OCI-LY1 (cell line): Measurements from ENCODE around the gene RHPN2.

Experiments
- H2AFZ ChIP-seq: fragments of 200-600 bp; sonication (generic), shearing (Covaris generic); 2 replicates; pipeline ENCODE4 v1.6.0; 2014; ENCODE audit warnings: antibody characterized with exemption, mild to moderate bottlenecking, low read length
- H3F3A ChIP-seq: fragments of 200-600 bp; sonication (generic), shearing (Covaris generic); 2 replicates; pipeline ENCODE4 v1.6.0; 2014; ENCODE audit warnings: mild to moderate bottlenecking, antibody characterized with exemption, low read length, moderate library complexity; ENCODE audit not compliant: insufficient read depth
- H3K27ac ChIP-seq: fragments of 200-600 bp; sonication (generic); 2 replicates; pipeline ENCODE4 v1.5.1; 2014; ENCODE audit warnings: low read length, mixed run types, mild to moderate bottlenecking, low read depth; ENCODE audit not compliant: poor library complexity, severe bottlenecking
- H3K27me3 ChIP-seq: fragments of 200-600 bp; sonication (generic); 2 replicates; pipeline ENCODE4 v1.6.0; 2014; ENCODE audit warnings: antibody characterized with exemption, mild to moderate bottlenecking, low read length, moderate library complexity; ENCODE audit not compliant: insufficient read depth
- H3K36me3 ChIP-seq: fragments of 200-600 bp; sonication (generic); 2 replicates; pipeline ENCODE4 v1.6.1; 2014; ENCODE audit warnings: mild to moderate bottlenecking, antibody characterized with exemption, low read length, moderate library complexity, mixed read lengths; ENCODE audit not compliant: insufficient read depth
- H3K4me1 ChIP-seq: fragments of 200-600 bp; sonication (generic); 2 replicates; pipeline ENCODE4 v1.5.1; 2014; ENCODE audit warnings: mild to moderate bottlenecking, low read length, moderate library complexity; ENCODE audit not compliant: insufficient read depth, severe bottlenecking
- H3K4me2 ChIP-seq: fragments of 200-600 bp; sonication (generic), shearing (Covaris generic); 2 replicates; pipeline ENCODE4 v1.6.1; 2014; ENCODE audit warnings: low read length
- H3K4me3 ChIP-seq: fragments of 200-600 bp; sonication (generic); 2 replicates; pipeline ENCODE4 v1.5.1; 2014; ENCODE audit warnings: low read length, low read depth, mild to moderate bottlenecking, mixed read lengths; ENCODE audit not compliant: poor library complexity, severe bottlenecking
- H3K79me2 ChIP-seq: fragments of 200-600 bp; shearing (Covaris generic); 2 replicates; pipeline ENCODE4 v1.6.1; 2016; ENCODE audit warnings: mixed run types, low read length, mixed read lengths; ENCODE audit not compliant: insufficient read depth
- H3K9ac ChIP-seq: fragments of 200-600 bp; sonication (generic), shearing (Covaris generic); 2 replicates; pipeline ENCODE4 v1.6.1; 2014; ENCODE audit warnings: mild to moderate bottlenecking, low read length, mixed read lengths
- H3K9me2 ChIP-seq: fragments of 200-600 bp; sonication (generic), shearing (Covaris generic); 2 replicates; pipeline ENCODE4 v1.6.1; 2014; ENCODE audit warnings: low read depth, mild to moderate bottlenecking, low read length, mixed read lengths
- H3K9me3 ChIP-seq: fragments of 200-600 bp; shearing (Covaris generic); 2 replicates; pipeline ENCODE4 v1.6.1; 2014; ENCODE audit warnings: low read length, mixed read lengths
- H4K20me1 ChIP-seq: fragments of 200-600 bp; sonication (generic), shearing (Covaris generic); 2 replicates; pipeline ENCODE4 v1.6.0; 2016; ENCODE audit warnings: mild to moderate bottlenecking, low read length; ENCODE audit not compliant: insufficient read depth
- EZH2 ChIP-seq: fragments of 200-600 bp; sonication (generic), shearing (Covaris generic); IDR thresholded peaks from 2 replicates; pipeline ENCODE4 v1.8.0; 2017; ENCODE audit warnings: borderline replicate concordance, mixed run types, mild to moderate bottlenecking, antibody characterized with exemption, low read length, moderate library complexity, mixed read lengths
- TF ChIP-seq, protein P1 (sequence below): fragments of 200-600 bp; sonication (generic), shearing (Covaris generic); IDR thresholded peaks from 2 replicates; pipeline ENCODE4 v1.5.1; 2017; ENCODE audit warnings: mild to moderate bottlenecking, antibody characterized with exemption, low read length, moderate library complexity, mixed read lengths

The RHPN2 gene

DNA sequence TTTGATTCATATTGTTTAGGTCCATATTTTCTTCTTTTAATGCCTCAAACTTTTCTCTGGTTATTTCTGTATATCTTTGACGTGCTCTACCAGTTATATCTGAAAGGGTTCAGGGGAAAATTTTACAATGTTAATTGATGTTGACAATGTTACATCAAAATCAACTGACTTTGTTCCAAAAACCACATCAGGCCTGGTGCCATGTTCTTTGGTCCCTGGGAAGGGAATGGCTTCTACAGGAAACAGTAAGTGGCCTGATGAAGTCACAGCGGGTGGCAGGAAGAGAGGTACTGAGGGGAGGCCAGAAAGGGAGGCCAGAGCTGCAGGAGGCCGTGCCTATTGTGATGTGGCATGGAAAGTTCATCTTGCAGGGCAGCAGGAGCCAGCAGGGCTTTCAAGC is 131.1 kb downstream of the RHPN2 start:
- Histone ChIP-seq H3K27ac (no peak overlapping the region), H2AFZ (no peak overlapping the region), H3K9ac (no peak overlapping the region), H3K36me3 (peaks cover 7% of the 10 kb centered on the region), H3K4me1 (no peaks in the 10 kb centered on the region), H3K4me3 (no peak overlapping the region), H3K4me2 (no peak overlapping the region), H4K20me1 (no peaks in the 10 kb centered on the region), H3F3A (no peaks in the 10 kb centered on the region), H3K9me2 (no peaks in the 10 kb centered on the region), H3K9me3 (no peaks in the 10 kb centered on the region), H3K79me2 (no peaks in the 10 kb centered on the region), H3K27me3 (no peaks in the 10 kb centered on the region)
- TF ChIP-seq, protein P1, sequence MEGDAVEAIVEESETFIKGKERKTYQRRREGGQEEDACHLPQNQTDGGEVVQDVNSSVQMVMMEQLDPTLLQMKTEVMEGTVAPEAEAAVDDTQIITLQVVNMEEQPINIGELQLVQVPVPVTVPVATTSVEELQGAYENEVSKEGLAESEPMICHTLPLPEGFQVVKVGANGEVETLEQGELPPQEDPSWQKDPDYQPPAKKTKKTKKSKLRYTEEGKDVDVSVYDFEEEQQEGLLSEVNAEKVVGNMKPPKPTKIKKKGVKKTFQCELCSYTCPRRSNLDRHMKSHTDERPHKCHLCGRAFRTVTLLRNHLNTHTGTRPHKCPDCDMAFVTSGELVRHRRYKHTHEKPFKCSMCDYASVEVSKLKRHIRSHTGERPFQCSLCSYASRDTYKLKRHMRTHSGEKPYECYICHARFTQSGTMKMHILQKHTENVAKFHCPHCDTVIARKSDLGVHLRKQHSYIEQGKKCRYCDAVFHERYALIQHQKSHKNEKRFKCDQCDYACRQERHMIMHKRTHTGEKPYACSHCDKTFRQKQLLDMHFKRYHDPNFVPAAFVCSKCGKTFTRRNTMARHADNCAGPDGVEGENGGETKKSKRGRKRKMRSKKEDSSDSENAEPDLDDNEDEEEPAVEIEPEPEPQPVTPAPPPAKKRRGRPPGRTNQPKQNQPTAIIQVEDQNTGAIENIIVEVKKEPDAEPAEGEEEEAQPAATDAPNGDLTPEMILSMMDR: no peak
- TF ChIP-seq EZH2: no peak

DNA sequence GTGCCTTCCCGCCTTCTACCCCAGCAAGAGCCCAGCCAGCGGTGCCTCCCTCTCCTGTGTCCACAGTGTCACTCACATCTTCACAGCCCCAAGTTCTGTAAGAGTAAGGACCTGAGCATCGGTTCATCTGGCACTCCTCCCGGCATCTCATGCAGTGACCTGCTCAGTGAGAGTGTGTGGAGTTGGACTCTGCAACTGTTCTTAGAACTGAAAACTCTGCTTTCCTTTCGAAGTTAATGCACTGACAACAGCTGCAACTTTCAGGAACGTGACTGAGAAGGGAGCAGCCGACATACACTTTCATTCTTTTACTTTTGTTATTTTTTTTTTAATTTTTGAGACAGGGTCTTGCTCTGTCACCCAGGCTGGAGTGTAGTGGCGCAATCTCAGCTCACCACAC is 134.1 kb downstream of the RHPN2 start:
- TF ChIP-seq, protein P1: no peak
- no peak for TF ChIP-seq EZH2
- H3K36me3 ChIP-seq: peaks cover 9% of the 10 kb centered on the region; the same call in 1 of the 2 replicates
- no peaks in the 10 kb centered on the region for H3K4me1 ChIP-seq
- no peaks in the 10 kb centered on the region for H3K27me3 ChIP-seq
- H4K20me1 ChIP-seq: no peaks in the 10 kb centered on the region
- no peaks in the 10 kb centered on the region for H3K9me3 ChIP-seq
- H3K79me2 ChIP-seq: no peaks in the 10 kb centered on the region
- H3K9ac ChIP-seq: no peak overlapping the region
- H3K4me2 ChIP-seq: no peak overlapping the region
- no peaks in the 10 kb centered on the region for H3K9me2 ChIP-seq
- no peaks in the 10 kb centered on the region for H3F3A ChIP-seq
- H3K4me3 ChIP-seq: no peak overlapping the region
- no peak overlapping the region for H2AFZ ChIP-seq
- no peak overlapping the region for H3K27ac ChIP-seq

DNA sequence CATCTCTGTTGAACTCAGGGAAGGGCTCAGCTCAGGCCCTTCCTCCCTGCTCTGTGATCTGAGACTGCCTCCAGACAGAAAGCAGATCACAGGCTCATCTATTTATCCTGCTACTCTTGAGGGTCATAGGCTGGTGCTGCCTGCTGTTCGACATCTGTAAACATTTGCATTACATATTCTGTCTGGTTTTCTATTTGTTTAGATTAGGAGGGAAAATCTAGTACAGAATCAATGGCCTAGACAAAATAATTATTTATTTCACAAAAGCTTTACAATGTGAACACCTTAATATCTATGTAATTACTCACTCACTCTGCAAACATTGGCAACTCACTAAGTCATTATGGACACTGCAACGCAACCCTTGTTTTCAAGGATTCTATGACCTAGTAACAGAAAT is 135.9 kb downstream of the RHPN2 start:
- Histone ChIP-seq H4K20me1 (no peaks in the 10 kb centered on the region), H3K79me2 (no peaks in the 10 kb centered on the region), H3K36me3 (peaks cover 9% of the 10 kb centered on the region; the same call in 1 of the 2 replicates), H3K4me1 (no peaks in the 10 kb centered on the region), H3K9me3 (no peaks in the 10 kb centered on the region), H3K9me2 (no peaks in the 10 kb centered on the region), H2AFZ (no peak overlapping the region), H3F3A (no peaks in the 10 kb centered on the region), H3K4me2 (no peak overlapping the region), H3K9ac (no peak overlapping the region), H3K27ac (no peak overlapping the region), H3K27me3 (no peaks in the 10 kb centered on the region), H3K4me3 (no peak overlapping the region)
- TF ChIP-seq, protein P1: no peak
- TF ChIP-seq EZH2: no peak
